ENCODE data around the gene TP53BP1. TPM values are rescaled to one million over a fixed set of nuclear protein-coding genes. Genes with fewer than 3 reads are reported as not detected.

Gene TP53BP1
- total RNA-seq, 1 donor from 2014 or later, result 44.9 TPM

- Histone ChIP-seq H3K9me3 (no peaks in the 10 kb centered on the region), H3K4me1 (peaks cover 8% of the 10 kb centered on the region), H3K4me3 (no peak overlapping the region), H3K27me3 (no peaks in the 10 kb centered on the region), H3K36me3 (peaks cover 3 to 15% of the 10 kb centered on the region in 2 donors), H3K27ac (no peak overlapping the region)
- intact Hi-C loops (cut with DNase I), result no loop called here
- TF ChIP-seq POLR2AphosphoS5 (IDR thresholded peaks at IDR 0.05; ENCODE audit: insufficient read depth in 1 of 2, low read depth in 1 of 2) (no peak), CTCF (IDR thresholded peaks at IDR 0.05) (no peak), POLR2A (IDR thresholded peaks at IDR 0.05) (no peak)
- peak in 1 of 2 donors; percentile 80 for DNase-seq (ENCODE audit: extremely low spot score in 2 of 2)
Observed at GRCh38 chr15:43527016-43527801, 34.3 kb upstream of the TP53BP1 start.

GRCh38 chr15:43526261-43526930, 33.4 kb upstream of the TP53BP1 start:
- Histone ChIP-seq H3K9me3 (no peaks in the 10 kb centered on the region), H3K4me3 (no peak overlapping the region), H3K27ac (no peak overlapping the region), H3K27me3 (no peaks in the 10 kb centered on the region), H3K36me3 (peaks cover 4 to 23% of the 10 kb centered on the region in 2 donors), H3K4me1 (peaks cover 4% of the 10 kb centered on the region)
- TF ChIP-seq CTCF (IDR thresholded peaks at IDR 0.05) (no peak), POLR2AphosphoS5 (IDR thresholded peaks at IDR 0.05; ENCODE audit: insufficient read depth in 1 of 2, low read depth in 1 of 2) (no peak), POLR2A (IDR thresholded peaks at IDR 0.05) (no peak)
- DNase-seq (ENCODE audit: extremely low spot score in 2 of 2), result no peak
- intact Hi-C loops (cut with DNase I), result no loop called here

GRCh38 chr15:43525131-43525530, 32.2 kb upstream of the TP53BP1 start:
- intact Hi-C loops (cut with DNase I), result no loop called here
- Histone ChIP-seq H3K4me3 (no peak overlapping the region), H3K9me3 (no peaks in the 10 kb centered on the region), H3K4me1 (no peaks in the 10 kb centered on the region), H3K36me3 (peaks cover 4 to 30% of the 10 kb centered on the region in 2 donors), H3K27me3 (no peaks in the 10 kb centered on the region), H3K27ac (no peak overlapping the region)
- TF ChIP-seq POLR2A (IDR thresholded peaks at IDR 0.05) (no peak), CTCF (IDR thresholded peaks at IDR 0.05) (no peak), POLR2AphosphoS5 (IDR thresholded peaks at IDR 0.05; ENCODE audit: insufficient read depth in 1 of 2, low read depth in 1 of 2) (no peak)
- DNase-seq (ENCODE audit: extremely low spot score in 2 of 2), result no peak

GRCh38 chr15:43524254-43524845, 31.4 kb upstream of the TP53BP1 start:
- peaks cover 2% of the 10 kb centered on the region for H3K4me1 ChIP-seq
- H3K36me3 ChIP-seq, result peaks cover 4 to 30% of the 10 kb centered on the region in 2 donors
- TF ChIP-seq POLR2A (IDR thresholded peaks at IDR 0.05) (no peak), POLR2AphosphoS5 (IDR thresholded peaks at IDR 0.05; ENCODE audit: insufficient read depth in 1 of 2, low read depth in 1 of 2) (no peak), CTCF (IDR thresholded peaks at IDR 0.05) (no peak)
- H3K27ac ChIP-seq, result no peak overlapping the region
- no peaks in the 10 kb centered on the region for H3K9me3 ChIP-seq
- no peak overlapping the region for H3K4me3 ChIP-seq
- intact Hi-C loops (cut with DNase I), result no loop called here
- DNase-seq (ENCODE audit: extremely low spot score in 2 of 2), result no peak
- H3K27me3 ChIP-seq, result no peaks in the 10 kb centered on the region
